PC-9 (cell line): ENCODE measurements around the gene KRT76. TPM values are rescaled to one million over a fixed set of nuclear protein-coding genes. Genes with fewer than 3 reads are reported as not detected.

Experiments
- BruUV-seq: library from RNA; stranded (reverse); fragments of 400-500 nt; replicated peaks from 2 replicates; lab custom pipeline; 2021; lab: Mats Ljungman, UMichigan
- CTCF ChIA-PET: fragments of 300-600 bp; sonication (Branson Sonifier 250); formaldehyde crosslinking; loops from one replicate; lab custom pipeline; 2022; ENCODE audit warnings: antibody characterized with exemption; lab: Charles Lee
- POLR2A ChIA-PET: fragments of 300-600 bp; sonication (Branson Sonifier 250); formaldehyde crosslinking; loops from one replicate; lab custom pipeline; 2022; ENCODE audit warnings: antibody characterized with exemption; ENCODE audit not compliant: unreplicated experiment; lab: Charles Lee
- DNase-seq, 2 experiments: peaks; one replicate each; pipeline versions ENCODE4 v3.0.0 to v3.0.0-alpha.2; 2015 to 2022; ENCODE audit warnings: mixed read lengths in 1 of 2
- H2AFZ ChIP-seq: fragments of 200-600 bp; sonication (generic); 2 replicates; pipeline ENCODE4 v1.8.1; 2017; ENCODE audit warnings: antibody characterized with exemption
- H3F3A ChIP-seq: fragments of 200-600 bp; sonication (generic); 2 replicates; pipeline ENCODE4 v1.8.1; 2017; ENCODE audit warnings: antibody characterized with exemption, mild to moderate bottlenecking, low read depth; ENCODE audit not compliant: insufficient read depth
- H3K27ac ChIP-seq: fragments of 200-600 bp; sonication (generic); 2 replicates; pipeline ENCODE4 v1.6.1; 2016; ENCODE audit warnings: mixed run types
- H3K27me3 ChIP-seq: fragments of 200-600 bp; sonication (generic); 2 replicates; pipeline ENCODE4 v1.6.1; 2016; ENCODE audit warnings: low read depth, mixed run types; ENCODE audit not compliant: insufficient read depth
- H3K36me3 ChIP-seq: fragments of 200-600 bp; sonication (generic); 2 replicates; pipeline ENCODE4 v1.6.1; 2016; ENCODE audit warnings: low read depth, mixed run types
- H3K4me1 ChIP-seq: fragments of 200-600 bp; sonication (generic); replicated peaks from 2 replicates; pipeline ENCODE4 v1.6.1; 2016; ENCODE audit warnings: mixed run types; ENCODE audit not compliant: insufficient read depth
- H3K4me2 ChIP-seq: fragments of 200-600 bp; sonication (generic); 2 replicates; pipeline ENCODE4 v1.6.1; 2017; ENCODE audit warnings: mixed run types
- H3K4me3 ChIP-seq: fragments of 200-600 bp; sonication (generic); 2 replicates; pipeline ENCODE4 v1.6.1; 2016; ENCODE audit warnings: mixed run types
- H3K79me2 ChIP-seq: fragments of 200-600 bp; sonication (generic); 2 replicates; pipeline ENCODE4 v1.6.1; 2017; ENCODE audit warnings: low read depth, mixed run types
- H3K9me2 ChIP-seq: fragments of 200-600 bp; sonication (generic); 2 replicates; pipeline ENCODE4 v1.8.1; 2017; ENCODE audit warnings: mild to moderate bottlenecking; ENCODE audit not compliant: insufficient read depth
- H3K9me3 ChIP-seq: fragments of 200-600 bp; sonication (generic); 2 replicates; pipeline ENCODE4 v1.8.1; 2016; ENCODE audit warnings: low read depth; ENCODE audit not compliant: insufficient read depth
- H4K20me1 ChIP-seq: fragments of 200-600 bp; sonication (generic); 2 replicates; pipeline ENCODE4 v1.8.1; 2017; ENCODE audit not compliant: insufficient read depth
- CTCF ChIP-seq: fragments of 200-600 bp; sonication (generic); conservative IDR thresholded peaks from 2 replicates; pipeline ENCODE4 v1.6.1; 2017; ENCODE audit warnings: mixed run types, antibody characterized with exemption, mild to moderate bottlenecking, moderate library complexity
- EZH2 ChIP-seq: fragments of 200-600 bp; sonication (generic); IDR thresholded peaks from 2 replicates; pipeline ENCODE4 v1.8.0; 2017; ENCODE audit warnings: antibody characterized with exemption, low read depth
- intact Hi-C: fragments of 100-400 bp; cut with micrococcal nuclease; formaldehyde crosslinking; loops from one replicate; pipeline ENCODE4 v1.10.0; 2022; ENCODE audit not compliant: unreplicated experiment
- total RNA-seq: library from RNA; stranded (reverse); gene quantifications from 2 replicates; pipeline ENCODE4 v1.2.3, GENCODE V29; 2021

KRT76 gene
- total RNA-seq, 1 experiment from 2014 or later, result not detected

GRCh38 chr12:52774629-52775250 is 2.4 kb downstream of the KRT76 start:
- BruUV-seq, result no TSS peak
- Histone ChIP-seq H3K4me2 (no peak overlapping the region), H3K79me2 (no peaks in the 10 kb centered on the region), H3K4me1 (no peaks in the 10 kb centered on the region), H4K20me1 (no peaks in the 10 kb centered on the region), H3K4me3 (no peak overlapping the region), H3K36me3 (no peaks in the 10 kb centered on the region), H3K9me3 (no peaks in the 10 kb centered on the region; the same call in 1 of the 2 replicates), H3K27ac (no peak overlapping the region), H3K27me3 (no peaks in the 10 kb centered on the region), H3F3A (no peaks in the 10 kb centered on the region), H2AFZ (no peak overlapping the region), H3K9me2 (no peaks in the 10 kb centered on the region)
- intact Hi-C loops, result no loop called here
- no peak for TF ChIP-seq EZH2
- TF ChIP-seq CTCF, result no peak
- ChIA-PET POLR2A (no interaction called here), CTCF (no interaction called here)
- DNase-seq, result no peak

- no peaks in the 10 kb centered on the region for H3F3A ChIP-seq
- H3K9me3 ChIP-seq, result no peaks in the 10 kb centered on the region; the same call in 1 of the 2 replicates
- no peak overlapping the region for H3K27ac ChIP-seq
- no peak for DNase-seq
- intact Hi-C loops, result no loop called here
- H3K9me2 ChIP-seq, result no peaks in the 10 kb centered on the region
- no peak overlapping the region for H3K4me3 ChIP-seq
- TF ChIP-seq EZH2 (no peak), CTCF (no peak)
- H3K79me2 ChIP-seq, result no peaks in the 10 kb centered on the region
- no peak overlapping the region for H2AFZ ChIP-seq
- H3K4me1 ChIP-seq, result 0 out of 2 replicates have a peak, but pooled peaks cover 5% of the 10 kb centered on the region
- no peaks in the 10 kb centered on the region for H3K27me3 ChIP-seq
- H3K4me2 ChIP-seq, result no peak overlapping the region
- no peaks in the 10 kb centered on the region for H3K36me3 ChIP-seq
- POLR2A ChIA-PET, result no interaction called here
- no peaks in the 10 kb centered on the region for H4K20me1 ChIP-seq
- CTCF ChIA-PET, result interaction anchor here (0.6 kb wide), 1 partner anchor 92 kb away, joined by 5 read pairs; no protein-coding TSS in a partner anchor
- BruUV-seq, result no TSS peak
Measured at GRCh38 chr12:52772772-52773171, 4.4 kb downstream of the KRT76 start.

- Histone ChIP-seq H3K4me3 (no peak overlapping the region), H3K4me1 (0 out of 2 replicates have a peak, but pooled peaks cover 5% of the 10 kb centered on the region), H4K20me1 (no peaks in the 10 kb centered on the region), H3K27me3 (no peaks in the 10 kb centered on the region), H3F3A (no peaks in the 10 kb centered on the region), H3K27ac (no peak overlapping the region), H3K36me3 (no peaks in the 10 kb centered on the region), H3K4me2 (no peak overlapping the region), H3K9me2 (no peaks in the 10 kb centered on the region), H2AFZ (no peak overlapping the region), H3K79me2 (no peaks in the 10 kb centered on the region), H3K9me3 (no peaks in the 10 kb centered on the region; the same call in 1 of the 2 replicates)
- no TSS peak for BruUV-seq
- POLR2A ChIA-PET, result no interaction called here
- TF ChIP-seq CTCF (no peak), EZH2 (no peak)
- DNase-seq, result no peak
- intact Hi-C loops, result no loop called here
- CTCF ChIA-PET, result no interaction called here
Measured at GRCh38 chr12:52772188-52772587, 5.0 kb downstream of the KRT76 start.
